ENCODE data around the gene NOTCH1. TPM values are rescaled to one million over a fixed set of nuclear protein-coding genes. Genes with fewer than 3 reads are reported as not detected.
A peak's percentile ranks its signal among the peaks of the same experiment; 100 is the strongest.

NOTCH1 gene
- total and polyA plus RNA-seq, 3 experiments from 2014 or later: 5.1 to 79.5 (median 70.0) TPM

- H3K4me1 Mint-ChIP-seq: peaks cover 0 to 7% (median 4%) of the 10 kb centered on the region in 3 donors
- no peaks in the 10 kb centered on the region for H3K9me3 Mint-ChIP-seq
- ChIA-PET POLR2A (no interaction called here), CTCF (no interaction called here)
- peaks cover 0 to 2% of the 10 kb centered on the region in 2 donors for H3K27me3 Mint-ChIP-seq
- Histone ChIP-seq H3K36me3 (ENCODE audit: insufficient read depth, low read length) (no peaks in the 10 kb centered on the region), H3K4me3 (ENCODE audit: low read length) (no peak overlapping the region), H3K27me3 (ENCODE audit: insufficient read depth, low read length, poor library complexity, severe bottlenecking) (no peaks in the 10 kb centered on the region), H3K27ac (ENCODE audit: low read depth, low read length) (no peak overlapping the region), H3K9me3 (ENCODE audit: low read length) (no peaks in the 10 kb centered on the region), H3K4me1 (ENCODE audit: insufficient read depth, low read length) (no peaks in the 10 kb centered on the region)
- no peaks in the 10 kb centered on the region for H3K36me3 Mint-ChIP-seq
- H3K27ac Mint-ChIP-seq: no peak overlapping the region
- H3K4me3 Mint-ChIP-seq: no peak overlapping the region
- no peak for DNase-seq
These were observed 22.6 kb upstream of the NOTCH1 start for GRCh38 chr9:136568288-136569081.

GRCh38 chr9:136567651-136568287 lies 21.9 kb upstream of the NOTCH1 start:
- H3K9me3 Mint-ChIP-seq: no peaks in the 10 kb centered on the region
- Histone ChIP-seq H3K27ac (ENCODE audit: low read depth, low read length) (no peak overlapping the region), H3K4me1 (ENCODE audit: insufficient read depth, low read length) (no peaks in the 10 kb centered on the region), H3K27me3 (ENCODE audit: insufficient read depth, low read length, poor library complexity, severe bottlenecking) (no peaks in the 10 kb centered on the region), H3K36me3 (ENCODE audit: insufficient read depth, low read length) (no peaks in the 10 kb centered on the region), H3K4me3 (ENCODE audit: low read length) (no peak overlapping the region), H3K9me3 (ENCODE audit: low read length) (no peaks in the 10 kb centered on the region)
- no peak for DNase-seq
- CTCF ChIA-PET: no interaction called here
- no peak overlapping the region for H3K4me3 Mint-ChIP-seq
- POLR2A ChIA-PET: no interaction called here
- peaks cover 0 to 2% of the 10 kb centered on the region in 2 donors for H3K27me3 Mint-ChIP-seq
- no peaks in the 10 kb centered on the region for H3K36me3 Mint-ChIP-seq
- H3K4me1 Mint-ChIP-seq: peaks cover 0 to 3% (median under 1%) of the 10 kb centered on the region in 3 donors
- peak overlapping the region in 1 of 8 donors; percentile 29 for H3K27ac Mint-ChIP-seq

GRCh38 chr9:136566901-136567300 lies 21.1 kb upstream of the NOTCH1 start:
- Histone ChIP-seq H3K4me1 (ENCODE audit: insufficient read depth, low read length) (no peaks in the 10 kb centered on the region), H3K36me3 (ENCODE audit: insufficient read depth, low read length) (no peaks in the 10 kb centered on the region), H3K9me3 (ENCODE audit: low read length) (no peaks in the 10 kb centered on the region), H3K27me3 (ENCODE audit: insufficient read depth, low read length, poor library complexity, severe bottlenecking) (no peaks in the 10 kb centered on the region), H3K4me3 (ENCODE audit: low read length) (no peak overlapping the region), H3K27ac (ENCODE audit: low read depth, low read length) (no peak overlapping the region)
- Mint-ChIP-seq H3K36me3 (no peaks in the 10 kb centered on the region), H3K4me1 (peaks cover 0 to 1% (median 0%) of the 10 kb centered on the region in 3 donors), H3K4me3 (no peak overlapping the region), H3K27ac (no peak overlapping the region), H3K27me3 (peaks cover 0 to 2% of the 10 kb centered on the region in 2 donors), H3K9me3 (no peaks in the 10 kb centered on the region)
- DNase-seq: no peak
- ChIA-PET CTCF (no interaction called here), POLR2A (no interaction called here)

- POLR2A ChIA-PET: no interaction called here
- H3K36me3 ChIP-seq (ENCODE audit: insufficient read depth, low read length): no peaks in the 10 kb centered on the region
These were observed 20.7 kb upstream of the NOTCH1 start for GRCh38 chr9:136566553-136566895.

GRCh38 chr9:136565715-136566552 lies 20.1 kb upstream of the NOTCH1 start:
- H3K27me3 Mint-ChIP-seq: peaks cover 0 to 1% of the 10 kb centered on the region in 2 donors
- H3K9me3 ChIP-seq (ENCODE audit: low read length): no peaks in the 10 kb centered on the region
- no peaks in the 10 kb centered on the region for H3K9me3 Mint-ChIP-seq
- no peak overlapping the region for H3K27ac ChIP-seq (ENCODE audit: low read depth, low read length)
- no peak overlapping the region for H3K4me3 ChIP-seq (ENCODE audit: low read length)
- H3K4me1 ChIP-seq (ENCODE audit: insufficient read depth, low read length): no peaks in the 10 kb centered on the region
- CTCF ChIA-PET: no interaction called here
- no peaks in the 10 kb centered on the region for H3K36me3 Mint-ChIP-seq
- no peak for DNase-seq
- H3K4me3 Mint-ChIP-seq: no peak overlapping the region
- H3K27ac Mint-ChIP-seq: no peak overlapping the region
- H3K36me3 ChIP-seq (ENCODE audit: insufficient read depth, low read length): no peaks in the 10 kb centered on the region
- H3K4me1 Mint-ChIP-seq: peaks cover 0 to 1% (median 0%) of the 10 kb centered on the region in 3 donors
- POLR2A ChIA-PET: no interaction called here
- no peaks in the 10 kb centered on the region for H3K27me3 ChIP-seq (ENCODE audit: insufficient read depth, low read length, poor library complexity, severe bottlenecking)

More at GRCh38 chr9:136566553-136566895, 20.7 kb upstream of the NOTCH1 start:
- Histone ChIP-seq H3K27me3 (ENCODE audit: insufficient read depth, low read length, poor library complexity, severe bottlenecking) (no peaks in the 10 kb centered on the region), H3K27ac (ENCODE audit: low read depth, low read length) (no peak overlapping the region), H3K9me3 (ENCODE audit: low read length) (no peaks in the 10 kb centered on the region), H3K4me1 (ENCODE audit: insufficient read depth, low read length) (no peaks in the 10 kb centered on the region), H3K4me3 (ENCODE audit: low read length) (no peak overlapping the region)
- H3K27ac Mint-ChIP-seq: no peak overlapping the region
- H3K36me3 Mint-ChIP-seq: no peaks in the 10 kb centered on the region
- CTCF ChIA-PET: no interaction called here
- H3K27me3 Mint-ChIP-seq: peaks cover 0 to 2% of the 10 kb centered on the region in 2 donors
- H3K4me3 Mint-ChIP-seq: no peak overlapping the region
- no peaks in the 10 kb centered on the region for H3K9me3 Mint-ChIP-seq
- peaks cover 0 to 1% (median 0%) of the 10 kb centered on the region in 3 donors for H3K4me1 Mint-ChIP-seq
- no peak for DNase-seq

- H3K27me3 Mint-ChIP-seq: no peaks in the 10 kb centered on the region
- Histone ChIP-seq H3K36me3 (ENCODE audit: insufficient read depth, low read length) (no peaks in the 10 kb centered on the region), H3K4me3 (ENCODE audit: low read length) (no peak overlapping the region), H3K27ac (ENCODE audit: low read depth, low read length) (no peak overlapping the region), H3K27me3 (ENCODE audit: insufficient read depth, low read length, poor library complexity, severe bottlenecking) (no peaks in the 10 kb centered on the region), H3K4me1 (ENCODE audit: insufficient read depth, low read length) (no peaks in the 10 kb centered on the region), H3K9me3 (ENCODE audit: low read length) (no peaks in the 10 kb centered on the region)
- no peak for DNase-seq
- no peaks in the 10 kb centered on the region for H3K9me3 Mint-ChIP-seq
- CTCF ChIA-PET: no interaction called here
- H3K4me3 Mint-ChIP-seq: no peak overlapping the region
- peaks cover 0 to 1% (median 0%) of the 10 kb centered on the region in 3 donors for H3K4me1 Mint-ChIP-seq
- POLR2A ChIA-PET: no interaction called here
- no peak overlapping the region for H3K27ac Mint-ChIP-seq
- no peaks in the 10 kb centered on the region for H3K36me3 Mint-ChIP-seq
These were observed 19.4 kb upstream of the NOTCH1 start for GRCh38 chr9:136565086-136565714.

- Histone ChIP-seq H3K36me3 (ENCODE audit: insufficient read depth, low read length) (no peaks in the 10 kb centered on the region), H3K4me3 (ENCODE audit: low read length) (no peak overlapping the region), H3K27ac (ENCODE audit: low read depth, low read length) (no peak overlapping the region), H3K4me1 (ENCODE audit: insufficient read depth, low read length) (no peaks in the 10 kb centered on the region), H3K27me3 (ENCODE audit: insufficient read depth, low read length, poor library complexity, severe bottlenecking) (no peaks in the 10 kb centered on the region), H3K9me3 (ENCODE audit: low read length) (no peaks in the 10 kb centered on the region)
- no peak overlapping the region for H3K27ac Mint-ChIP-seq
- no peak for DNase-seq
- ChIA-PET POLR2A (no interaction called here), CTCF (no interaction called here)
- H3K27me3 Mint-ChIP-seq: no peaks in the 10 kb centered on the region
- H3K4me3 Mint-ChIP-seq: no peak overlapping the region
- no peaks in the 10 kb centered on the region for H3K36me3 Mint-ChIP-seq
- H3K9me3 Mint-ChIP-seq: no peaks in the 10 kb centered on the region
- H3K4me1 Mint-ChIP-seq: peaks cover 0 to 1% (median 0%) of the 10 kb centered on the region in 3 donors
These were observed 18.6 kb upstream of the NOTCH1 start for GRCh38 chr9:136564379-136564988.

All from CD8-positive, alpha-beta memory T cell (primary cell).